IMR-90 (cell line): ENCODE results near the gene DPP6. TPM values are rescaled to one million over a fixed set of nuclear protein-coding genes. Genes with fewer than 3 reads are reported as not detected.

Experiments
- ATAC-seq: fragments of 200-7000 bp; cut with Tn5 transposase; 2 replicates; pipeline ENCODE4 v1.9.1; 2020; ENCODE audit warnings: low read depth, mild to moderate bottlenecking, moderate library complexity
- BruUV-seq: library from RNA; stranded (reverse); fragments of 400-500 nt; replicated peaks from 2 replicates; lab custom pipeline; 2021; lab: Mats Ljungman, UMichigan
- CTCF ChIA-PET: fragments of 300-600 bp; formaldehyde crosslinking; extraction: SDS; loops from one replicate; lab custom pipeline; 2021; ENCODE audit warnings: antibody characterized with exemption; lab: Yijun Ruan, JAX
- POLR2A ChIA-PET: fragments of 300-600 bp; sonication (Branson Sonifier 250); formaldehyde crosslinking; loops from one replicate; lab custom pipeline; 2022; ENCODE audit warnings: antibody characterized with exemption; ENCODE audit not compliant: unreplicated experiment; lab: Charles Lee
- DNase-seq: peaks from one replicate; pipeline ENCODE4 v3.0.0; 2013
- H2AFZ ChIP-seq: replicated peaks from 2 replicates; pipeline ENCODE3; 2013; ENCODE audit warnings: low read length, mild to moderate bottlenecking; ENCODE audit not compliant: poor library complexity
- H2AK5ac ChIP-seq: 2 replicates; pipeline ENCODE4 v1.6.1; 2013; ENCODE audit warnings: low read depth, low read length, inconsistent platforms
- H2AK9ac ChIP-seq: replicated peaks from 2 replicates; pipeline ENCODE3; 2013; ENCODE audit warnings: mild to moderate bottlenecking, low read depth, low read length, moderate library complexity; ENCODE audit not compliant: poor library complexity
- H2BK120ac ChIP-seq: 2 replicates; pipeline ENCODE4 v1.6.1; 2013; ENCODE audit warnings: low read depth, low read length, inconsistent platforms
- H2BK15ac ChIP-seq: 3 replicates; pipeline ENCODE4 v1.6.1; 2013; ENCODE audit warnings: low read depth, low read length, inconsistent platforms
- H2BK20ac ChIP-seq: 2 replicates; pipeline ENCODE4 v1.6.1; 2013; ENCODE audit warnings: low read depth, mild to moderate bottlenecking, inconsistent platforms, low read length, moderate library complexity
- H2BK5ac ChIP-seq: 2 replicates; pipeline ENCODE4 v1.6.1; 2013; ENCODE audit warnings: mild to moderate bottlenecking, low read depth, low read length, inconsistent platforms; ENCODE audit not compliant: poor library complexity, severe bottlenecking
- H3K14ac ChIP-seq: replicated peaks from 2 replicates; pipeline ENCODE4 v1.6.1; 2013; ENCODE audit warnings: low read depth, low read length, inconsistent platforms
- H3K18ac ChIP-seq: 2 replicates; pipeline ENCODE4 v1.6.1; 2013; ENCODE audit warnings: low read depth, low read length, control low read depth
- H3K23ac ChIP-seq: 2 replicates; pipeline ENCODE4 v1.6.1; 2013; ENCODE audit warnings: low read depth, low read length, inconsistent platforms
- H3K27ac ChIP-seq: 2 replicates; pipeline ENCODE4 v1.5.1; 2013; ENCODE audit warnings: mild to moderate bottlenecking, control low read depth, low read length; ENCODE audit not compliant: insufficient read depth
- H3K27me3 ChIP-seq: 2 replicates; pipeline ENCODE4 v1.6.1; 2013; ENCODE audit warnings: low read length; ENCODE audit not compliant: control insufficient read depth, insufficient read depth
- H3K36me3 ChIP-seq: 2 replicates; pipeline ENCODE4 v1.6.1; 2013; ENCODE audit warnings: low read length, mixed read lengths; ENCODE audit not compliant: control insufficient read depth, insufficient read depth
- H3K4ac ChIP-seq: 2 replicates; pipeline ENCODE4 v1.6.1; 2013; ENCODE audit warnings: low read depth, low read length, inconsistent platforms
- H3K4me1 ChIP-seq: 2 replicates; pipeline ENCODE4 v1.6.1; 2013; ENCODE audit warnings: low read length, mixed read lengths; ENCODE audit not compliant: control insufficient read depth, insufficient read depth
- H3K4me2 ChIP-seq: 2 replicates; pipeline ENCODE4 v1.6.1; 2013; ENCODE audit warnings: low read depth, mild to moderate bottlenecking, control low read depth, low read length, moderate library complexity
- H3K4me3 ChIP-seq: 2 replicates; pipeline ENCODE4 v1.5.1; 2013; ENCODE audit warnings: low read depth, mild to moderate bottlenecking, control low read depth, low read length, moderate library complexity; ENCODE audit not compliant: insufficient read depth
- H3K56ac ChIP-seq: 2 replicates; pipeline ENCODE4 v1.6.1; 2013; ENCODE audit warnings: low read length, inconsistent platforms; ENCODE audit not compliant: insufficient read depth; ENCODE audit errors: extremely low read depth
- H3K79me1 ChIP-seq, 2 experiments: 2 replicates each; pipeline ENCODE4 v1.6.1; 2013; ENCODE audit warnings: low read length in 2 of 2, inconsistent platforms in 1 of 2, low read depth in 1 of 2
- H3K9ac ChIP-seq: 2 replicates; pipeline ENCODE4 v1.6.1; 2013; ENCODE audit warnings: low read depth, low read length, control low read depth
- H3K9me1 ChIP-seq: 2 replicates; pipeline ENCODE4 v1.6.1; 2013; ENCODE audit warnings: low read length, inconsistent platforms; ENCODE audit not compliant: insufficient read depth
- H3K9me3 ChIP-seq: 2 replicates; pipeline ENCODE4 v1.6.1; 2013; ENCODE audit warnings: low read length; ENCODE audit not compliant: control insufficient read depth, insufficient read depth
- H4K20me1 ChIP-seq: 2 replicates; pipeline ENCODE4 v1.6.1; 2013; ENCODE audit warnings: low read length, inconsistent platforms; ENCODE audit not compliant: insufficient read depth
- H4K5ac ChIP-seq: 2 replicates; pipeline ENCODE4 v1.6.1; 2013; ENCODE audit warnings: mild to moderate bottlenecking, low read depth, low read length, control low read depth
- H4K8ac ChIP-seq, 2 experiments: 2 replicates each; pipeline ENCODE4 v1.6.1; 2013; ENCODE audit warnings: low read depth in 2 of 2, low read length in 2 of 2, control low read depth in 1 of 2, inconsistent platforms in 1 of 2
- H4K91ac ChIP-seq: 2 replicates; pipeline ENCODE4 v1.6.1; 2013; ENCODE audit warnings: low read depth, low read length, inconsistent platforms; ENCODE audit not compliant: insufficient read depth
- BHLHE40 ChIP-seq: fragments of 150-350 bp; IDR thresholded peaks from 2 replicates; pipeline ENCODE4 v1.6.1; 2016; ENCODE audit warnings: mild to moderate bottlenecking, low read depth, low read length
- CEBPB ChIP-seq: IDR thresholded peaks from 2 replicates; pipeline ENCODE4 v1.6.1; 2012; ENCODE audit warnings: low read depth, low read length, improper control_type of control experiment
- CHD1 ChIP-seq: IDR thresholded peaks from 2 replicates; pipeline ENCODE4 v1.6.1; 2012; ENCODE audit warnings: low read depth, low read length, improper control_type of control experiment
- CTCF ChIP-seq: conservative IDR thresholded peaks from 2 replicates; pipeline ENCODE4 v1.5.1; 2012; ENCODE audit warnings: mild to moderate bottlenecking, low read depth, low read length, improper control_type of control experiment
- ELK1 ChIP-seq: fragments of 150-350 bp; IDR thresholded peaks from 2 replicates; pipeline ENCODE4 v1.6.1; 2016; ENCODE audit warnings: low read depth, mild to moderate bottlenecking, low read length, moderate library complexity, borderline replicate concordance
- FOS ChIP-seq: fragments of 150-350 bp; IDR thresholded peaks from 2 replicates; pipeline ENCODE4 v1.6.1; 2016; ENCODE audit warnings: low read depth, low read length
- MAFK ChIP-seq: IDR thresholded peaks from 2 replicates; pipeline ENCODE4 v1.6.1; 2012; ENCODE audit warnings: low read depth, low read length, improper control_type of control experiment
- MAZ ChIP-seq: IDR thresholded peaks from 2 replicates; pipeline ENCODE4 v1.6.1; 2012; ENCODE audit warnings: low read depth, mild to moderate bottlenecking, low read length, improper control_type of control experiment, moderate library complexity, borderline replicate concordance
- NFE2L2 ChIP-seq: fragments of 150-350 bp; IDR thresholded peaks from 2 replicates; pipeline ENCODE4 v1.6.1; 2016; ENCODE audit warnings: low read depth, mild to moderate bottlenecking, low read length
- POLR2A ChIP-seq: IDR thresholded peaks from 2 replicates; pipeline ENCODE4 v1.6.1; 2012; ENCODE audit warnings: mild to moderate bottlenecking, low read depth, low read length
- RCOR1 ChIP-seq: IDR thresholded peaks from 2 replicates; pipeline ENCODE4 v1.6.1; 2012; ENCODE audit warnings: mild to moderate bottlenecking, low read length, improper control_type of control experiment; ENCODE audit not compliant: insufficient replicate concordance
- RFX5 ChIP-seq: IDR thresholded peaks from 2 replicates; pipeline ENCODE4 v1.8.0; 2012; ENCODE audit warnings: low read depth, mild to moderate bottlenecking, low read length, moderate library complexity
- SMC3 ChIP-seq: fragments of 150-350 bp; IDR thresholded peaks from 2 replicates; pipeline ENCODE4 v1.6.1; 2016; ENCODE audit warnings: low read depth, mild to moderate bottlenecking, antibody characterized with exemption, low read length, moderate library complexity
- WGBS, 2 experiments: methylation state at CpG; one replicate each; pipeline versions ENCODE4 v1.1.5 to v1.1.7; 2013; ENCODE audit warnings: missing lambda C conversion rate in 2 of 2; ENCODE audit not compliant: insufficient read length in 1 of 2; ENCODE audit errors: extremely low coverage in 2 of 2; 5-methylcytosine and 5-hydroxymethylcytosine counted together
- dilution Hi-C: fragments of 300-500 bp; cut with HindIII; formaldehyde crosslinking; loops from one replicate; pipeline ENCODE4 v1.14.3; 2018; ENCODE audit warnings: low sequenced_read_pairs; ENCODE audit not compliant: unreplicated experiment
- in situ Hi-C: fragments of 300-500 bp; cut with MboI; formaldehyde crosslinking; loops from 3 replicates; pipeline ENCODE4 v1.14.3; 2019; ENCODE audit warnings: low sequenced_read_pairs, inconsistent platforms, mixed read lengths
- intact Hi-C: fragments of 100-400 bp; cut with micrococcal nuclease; formaldehyde crosslinking; loops from 2 replicates; pipeline ENCODE4 v1.10.0; 2022
- polyA plus RNA-seq, 3 experiments: library from polyadenylated mRNA; depleted of rRNA; stranded (reverse); fragments of >200 nt; gene quantifications; 2 replicates each; pipeline ENCODE4 v1.2.3, GENCODE V29; 2012; ENCODE audit warnings: low replicate concordance in 1 of 3
- total RNA-seq: library from RNA; depleted of rRNA; stranded (reverse); fragments of >200 nt; gene quantifications from 2 replicates; pipeline ENCODE4 v1.2.3, GENCODE V29; 2012

The DPP6 gene
- total and polyA plus RNA-seq, 2 of the 4 experiments (the other 2 are of a cell fraction) = not detected

DNA sequence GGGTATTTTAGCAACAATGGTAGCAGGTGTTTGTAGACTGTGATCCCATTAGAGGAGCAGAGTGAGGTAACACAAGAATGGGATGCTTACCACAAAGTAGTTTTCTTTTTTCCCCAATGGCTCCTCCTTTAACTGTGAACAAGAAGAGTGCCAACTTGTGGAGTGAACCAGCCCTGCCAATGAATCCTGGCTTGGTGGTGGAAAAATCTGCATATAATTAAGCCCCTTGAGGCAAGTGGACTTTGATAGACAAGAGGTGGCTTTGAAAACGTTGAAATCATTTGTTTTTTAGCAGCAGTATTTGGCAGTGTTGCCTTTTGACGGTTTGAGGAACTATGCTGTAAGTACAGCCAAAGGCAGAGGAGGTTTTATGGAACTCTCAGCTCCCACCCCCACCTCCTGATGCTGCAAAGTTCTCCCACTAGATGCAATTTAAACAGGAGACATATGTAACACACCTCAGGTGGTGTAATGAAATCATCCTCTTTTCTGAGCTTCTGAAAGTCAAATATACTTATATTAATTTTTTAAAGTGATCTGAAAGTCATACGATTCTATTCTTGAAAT, 295.6 kb downstream of the DPP6 start:
- no peak overlapping the region for H3K4ac ChIP-seq
- no peak overlapping the region for H3K27ac ChIP-seq
- no peak overlapping the region for H3K14ac ChIP-seq
- no peaks in the 10 kb centered on the region for H3K9me1 ChIP-seq
- H2BK120ac ChIP-seq = no peak overlapping the region
- ChIA-PET POLR2A (no interaction called here), CTCF (interaction anchor here (0.6 kb wide), 1 partner anchor 1900 kb away, joined by 3 read pairs; no protein-coding TSS in a partner anchor)
- H3K56ac ChIP-seq = no peak overlapping the region
- no CpG with 5 or more reads among the region's 3 CpGs for WGBS, 2 experiments
- no peak overlapping the region for H2BK15ac ChIP-seq
- no peak overlapping the region for H3K4me2 ChIP-seq
- intact Hi-C loops (no loop called here), in situ Hi-C loops (no loop called here), dilution Hi-C loops (no loop called here)
- no peaks in the 10 kb centered on the region for H4K20me1 ChIP-seq
- no TSS peak for BruUV-seq
- no peak overlapping the region for H3K4me3 ChIP-seq
- no peak overlapping the region for H2BK5ac ChIP-seq
- H3K4me1 ChIP-seq = no peaks in the 10 kb centered on the region
- TF ChIP-seq BHLHE40 = no peak
- no peak for TF ChIP-seq RFX5
- TF ChIP-seq RCOR1 = no peak
- no peak for TF ChIP-seq ELK1
- TF ChIP-seq MAZ = no peak
- TF ChIP-seq CEBPB = no peak
- TF ChIP-seq FOS = no peak
- no peak for TF ChIP-seq CHD1
- TF ChIP-seq MAFK = no peak
- TF ChIP-seq POLR2A = no peak
- TF ChIP-seq CTCF = no peak
- TF ChIP-seq SMC3 = no peak
- no peak for TF ChIP-seq NFE2L2
- H4K8ac ChIP-seq = no peak overlapping the region
- ATAC-seq = no peak
- DNase-seq = no peak
- H3K79me1 ChIP-seq = no peaks in the 10 kb centered on the region
- H3K9me3 ChIP-seq = peaks cover 27% of the 10 kb centered on the region
- no peak overlapping the region for H3K18ac ChIP-seq
- no peak overlapping the region for H4K91ac ChIP-seq
- H3K9ac ChIP-seq = no peak overlapping the region
- no peak overlapping the region for H2AFZ ChIP-seq
- no peak overlapping the region for H4K5ac ChIP-seq
- no peak overlapping the region for H3K23ac ChIP-seq
- H2AK9ac ChIP-seq = no peak overlapping the region
- no peaks in the 10 kb centered on the region for H3K36me3 ChIP-seq
- no peaks in the 10 kb centered on the region for H3K27me3 ChIP-seq
- no peak overlapping the region for H2BK20ac ChIP-seq
- H2AK5ac ChIP-seq = no peak overlapping the region
